ENCODE data around the gene GPD2.

The GPD2 gene

GRCh38 chr2:156481312-156481711 lies 45.1 kb downstream of the GPD2 start:
- Histone ChIP-seq H3K9me2 (replicated peaks; ENCODE audit: low read depth, low read length) (no peaks in the 10 kb centered on the region), H3K9ac (ENCODE audit: low read depth, low read length, poor library complexity, severe bottlenecking) (no peak overlapping the region), H3K9me3 (ENCODE audit: insufficient read depth, low read depth, low read length) (no peaks in the 10 kb centered on the region), H2AFZ (ENCODE audit: low read length) (no peak overlapping the region), H3K4me2 (ENCODE audit: low read depth, low read length, poor library complexity, severe bottlenecking) (no peak overlapping the region), H4K20me1 (ENCODE audit: insufficient read depth, low read length, poor library complexity, severe bottlenecking) (no peaks in the 10 kb centered on the region), H3K36me3 (ENCODE audit: insufficient read depth, low read length) (peaks cover 8% of the 10 kb centered on the region; the same call in 1 of the 2 replicates), H3K79me2 (ENCODE audit: insufficient read depth, low read length) (no peaks in the 10 kb centered on the region; the same call in 1 of the 2 replicates), H3K27me3 (ENCODE audit: insufficient read depth, low read length, poor library complexity, severe bottlenecking) (no peaks in the 10 kb centered on the region), H3K4me1 (ENCODE audit: insufficient read depth, low read length, poor library complexity, severe bottlenecking) (peaks cover 6% of the 10 kb centered on the region), H3F3A (ENCODE audit: low read depth) (no peaks in the 10 kb centered on the region), H3K4me3 (ENCODE audit: low read length, poor library complexity, severe bottlenecking) (no peak overlapping the region)
- TF ChIP-seq CTCF (conservative IDR thresholded peaks at IDR 0.05; ENCODE audit: low read length), result no peak
- TF ChIP-seq EZH2phosphoT487 (IDR thresholded peaks at IDR 0.05; ENCODE audit: borderline replicate concordance), result no peak

GRCh38 chr2:156483741-156484173 lies 47.6 kb downstream of the GPD2 start:
- H3K9ac ChIP-seq (ENCODE audit: low read depth, low read length, poor library complexity, severe bottlenecking), result no peak overlapping the region
- no peaks in the 10 kb centered on the region; the same call in 1 of the 2 replicates for H3K79me2 ChIP-seq (ENCODE audit: insufficient read depth, low read length)
- TF ChIP-seq CTCF (conservative IDR thresholded peaks at IDR 0.05; ENCODE audit: low read length), result no peak
- TF ChIP-seq EZH2phosphoT487 (IDR thresholded peaks at IDR 0.05; ENCODE audit: borderline replicate concordance), result no peak
- peaks cover 6% of the 10 kb centered on the region for H3K4me1 ChIP-seq (ENCODE audit: insufficient read depth, low read length, poor library complexity, severe bottlenecking)
- no peaks in the 10 kb centered on the region for H3K9me2 ChIP-seq (replicated peaks; ENCODE audit: low read depth, low read length)
- H3K36me3 ChIP-seq (ENCODE audit: insufficient read depth, low read length), result no peaks in the 10 kb centered on the region
- H3K9me3 ChIP-seq (ENCODE audit: insufficient read depth, low read depth, low read length), result no peaks in the 10 kb centered on the region
- no peak overlapping the region for H2AFZ ChIP-seq (ENCODE audit: low read length)
- no peaks in the 10 kb centered on the region for H4K20me1 ChIP-seq (ENCODE audit: insufficient read depth, low read length, poor library complexity, severe bottlenecking)
- no peak overlapping the region for H3K4me2 ChIP-seq (ENCODE audit: low read depth, low read length, poor library complexity, severe bottlenecking)
- no peak overlapping the region for H3K4me3 ChIP-seq (ENCODE audit: low read length, poor library complexity, severe bottlenecking)
- no peaks in the 10 kb centered on the region for H3F3A ChIP-seq (ENCODE audit: low read depth)
- H3K27me3 ChIP-seq (ENCODE audit: insufficient read depth, low read length, poor library complexity, severe bottlenecking), result no peaks in the 10 kb centered on the region

GRCh38 chr2:156486147-156486546 lies 50.0 kb downstream of the GPD2 start:
- Histone ChIP-seq H2AFZ (ENCODE audit: low read length) (no peak overlapping the region), H3K9me3 (ENCODE audit: insufficient read depth, low read depth, low read length) (no peaks in the 10 kb centered on the region), H3K4me3 (ENCODE audit: low read length, poor library complexity, severe bottlenecking) (no peak overlapping the region), H3K4me2 (ENCODE audit: low read depth, low read length, poor library complexity, severe bottlenecking) (no peak overlapping the region), H3K79me2 (ENCODE audit: insufficient read depth, low read length) (no peaks in the 10 kb centered on the region; the same call in 1 of the 2 replicates), H3K36me3 (ENCODE audit: insufficient read depth, low read length) (no peaks in the 10 kb centered on the region), H3F3A (ENCODE audit: low read depth) (no peaks in the 10 kb centered on the region), H3K9me2 (replicated peaks; ENCODE audit: low read depth, low read length) (no peaks in the 10 kb centered on the region), H3K4me1 (ENCODE audit: insufficient read depth, low read length, poor library complexity, severe bottlenecking) (peaks cover 6% of the 10 kb centered on the region), H4K20me1 (ENCODE audit: insufficient read depth, low read length, poor library complexity, severe bottlenecking) (no peaks in the 10 kb centered on the region), H3K9ac (ENCODE audit: low read depth, low read length, poor library complexity, severe bottlenecking) (no peak overlapping the region), H3K27me3 (ENCODE audit: insufficient read depth, low read length, poor library complexity, severe bottlenecking) (no peaks in the 10 kb centered on the region)
- TF ChIP-seq CTCF (conservative IDR thresholded peaks at IDR 0.05; ENCODE audit: low read length), result no peak
- no peak for TF ChIP-seq EZH2phosphoT487 (IDR thresholded peaks at IDR 0.05; ENCODE audit: borderline replicate concordance)
